H1 (cell line): ENCODE results near the gene USP1. TPM values are rescaled to one million over a fixed set of nuclear protein-coding genes. Genes with fewer than 3 reads are reported as not detected.

ENCODE experiments used
- CTCF ChIA-PET: fragments of 300-600 bp; sonication (Branson Sonifier 250); formaldehyde crosslinking; loops from one replicate; lab custom pipeline; 2021; ENCODE audit not compliant: partially characterized antibody; lab: Charles Lee
- POLR2A ChIA-PET: fragments of 300-600 bp; sonication (Branson Sonifier 250); formaldehyde crosslinking; loops from one replicate; lab custom pipeline; 2021; ENCODE audit warnings: inconsistent platforms; ENCODE audit not compliant: partially characterized antibody; lab: Charles Lee
- DNase-seq, 2 experiments: peaks; one replicate each; pipeline versions ENCODE4 v3.0.0 to v3.0.0-alpha.2; 2010 to 2022; ENCODE audit warnings: low spot score in 2 of 2, low read depth in 1 of 2, mixed read lengths in 1 of 2
- FAIRE-seq: peaks from 2 replicates; lab custom pipeline; 2011; peaks lifted over from hg19 to GRCh38; lab: Jason Lieb, UNC
- H2AFZ ChIP-seq: 2 replicates; pipeline ENCODE4 v1.8.1; 2012; ENCODE audit warnings: low read length, inconsistent platforms
- H2AK5ac ChIP-seq: 2 replicates; pipeline ENCODE4 v1.6.1; 2013; ENCODE audit warnings: low read depth, low read length
- H2BK120ac ChIP-seq: replicated peaks from 2 replicates; pipeline ENCODE3; 2013; ENCODE audit warnings: low read depth, low read length, inconsistent platforms
- H2BK12ac ChIP-seq: 2 replicates; pipeline ENCODE4 v1.6.1; 2013; ENCODE audit warnings: low read depth, low read length
- H2BK15ac ChIP-seq: 2 replicates; pipeline ENCODE4 v1.6.1; 2013; ENCODE audit warnings: low read length
- H2BK20ac ChIP-seq: 2 replicates; pipeline ENCODE4 v1.6.1; 2013; ENCODE audit warnings: low read length
- H2BK5ac ChIP-seq: 2 replicates; pipeline ENCODE4 v1.6.1; 2013; ENCODE audit warnings: low read depth, low read length
- H3K14ac ChIP-seq: 2 replicates; pipeline ENCODE4 v1.6.1; 2013; ENCODE audit warnings: inconsistent platforms; ENCODE audit not compliant: insufficient read length
- H3K18ac ChIP-seq: 2 replicates; pipeline ENCODE4 v1.6.1; 2013; ENCODE audit warnings: low read length; ENCODE audit errors: extremely low read depth
- H3K23ac ChIP-seq: 2 replicates; pipeline ENCODE4 v1.6.1; 2013; ENCODE audit warnings: inconsistent platforms; ENCODE audit not compliant: insufficient read length
- H3K23me2 ChIP-seq: 2 replicates; pipeline ENCODE4 v1.6.1; 2013; ENCODE audit warnings: low read depth, low read length
- H3K27ac ChIP-seq: 2 replicates; pipeline ENCODE4 v1.6.1; 2011; ENCODE audit warnings: low read depth, low read length, inconsistent platforms
- H3K27me3 ChIP-seq, 4 experiments: replicated peaks in 1 of 4; 1 replicate in 1 of 4; 2 replicates in 3 of 4; pipeline versions ENCODE4 v1.6.1 to v1.8.1; 2011 to 2013; ENCODE audit warnings: low read length in 3 of 4, mild to moderate bottlenecking in 3 of 4, inconsistent platforms in 2 of 4, mixed read lengths in 2 of 4, moderate library complexity in 1 of 4; ENCODE audit not compliant: control insufficient read depth in 3 of 4, insufficient read depth in 3 of 4; ENCODE audit errors: extremely low read depth in 1 of 4
- H3K36me3 ChIP-seq, 4 experiments: 2 replicates each; pipeline versions ENCODE4 v1.6.1 to v1.8.1; 2011 to 2013; ENCODE audit warnings: mild to moderate bottlenecking in 4 of 4, low read length in 3 of 4, moderate library complexity in 2 of 4, control low read depth in 1 of 4, inconsistent platforms in 1 of 4; ENCODE audit not compliant: insufficient read depth in 4 of 4, control insufficient read depth in 2 of 4
- H3K4ac ChIP-seq: replicated peaks from 2 replicates; pipeline ENCODE3; 2013; ENCODE audit warnings: low read length, low read depth, mixed read lengths, inconsistent platforms; ENCODE audit not compliant: insufficient read length
- H3K4me1 ChIP-seq, 4 experiments: replicated peaks in 1 of 4; 1 replicate in 1 of 4; 2 replicates in 3 of 4; pipeline versions ENCODE4 v1.6.1 to v1.8.1; 2011 to 2013; ENCODE audit warnings: low read length in 3 of 4, inconsistent platforms in 2 of 4, mixed read lengths in 1 of 4; ENCODE audit not compliant: insufficient read depth in 4 of 4, control insufficient read depth in 3 of 4
- H3K4me2 ChIP-seq, 2 experiments: 2 replicates each; pipeline versions ENCODE4 v1.6.1 to v1.8.1; 2011 to 2013; ENCODE audit warnings: low read depth in 2 of 2, low read length in 2 of 2, control low read depth in 1 of 2, inconsistent platforms in 1 of 2, mild to moderate bottlenecking in 1 of 2; ENCODE audit not compliant: insufficient read depth in 1 of 2
- H3K4me3 ChIP-seq, 4 experiments: fragments of 200-600, 300-600 bp in 1 of 4; sonication (generic), shearing (Covaris generic), sonication (Bioruptor Twin) in 1 of 4; 2 replicates each; pipeline versions ENCODE4 v1.5.1 to v1.8.1; 2011 to 2016; ENCODE audit warnings: low read length in 4 of 4, low read depth in 3 of 4, control low read depth in 2 of 4, inconsistent platforms in 2 of 4, mild to moderate bottlenecking in 2 of 4, mixed read lengths in 1 of 4, moderate library complexity in 1 of 4; ENCODE audit not compliant: insufficient read depth in 2 of 4; ENCODE audit errors: extremely low read depth in 1 of 4
- H3K56ac ChIP-seq: replicated peaks from 2 replicates; pipeline ENCODE3; 2013; ENCODE audit warnings: low read depth, mild to moderate bottlenecking, mixed read lengths, low read length, inconsistent platforms; ENCODE audit not compliant: insufficient read length
- H3K79me1 ChIP-seq: 2 replicates; pipeline ENCODE4 v1.6.1; 2013; ENCODE audit warnings: low read depth, low read length, control low read depth
- H3K79me2 ChIP-seq, 2 experiments: 2 replicates each; pipeline versions ENCODE4 v1.6.1 to v1.8.1; 2012 to 2013; ENCODE audit warnings: low read length in 2 of 2, mild to moderate bottlenecking in 2 of 2, inconsistent platforms in 1 of 2; ENCODE audit not compliant: insufficient read depth in 2 of 2, control insufficient read depth in 1 of 2
- H3K9ac ChIP-seq, 4 experiments: replicated peaks in 1 of 4; 1 replicate in 1 of 4; 2 replicates in 3 of 4; pipeline versions ENCODE4 v1.6.1 to v1.8.1; 2011 to 2013; ENCODE audit warnings: low read depth in 3 of 4, low read length in 3 of 4, control low read depth in 2 of 4, mild to moderate bottlenecking in 2 of 4, moderate library complexity in 2 of 4, inconsistent platforms in 1 of 4; ENCODE audit errors: extremely low read depth in 1 of 4
- H3K9me3 ChIP-seq, 2 experiments: 2 replicates each; pipeline versions ENCODE4 v1.6.1 to v1.8.1; 2012 to 2013; ENCODE audit warnings: mild to moderate bottlenecking in 2 of 2, moderate library complexity in 2 of 2, control low read depth in 1 of 2, inconsistent platforms in 1 of 2, low read depth in 1 of 2, low read length in 1 of 2, mixed read lengths in 1 of 2; ENCODE audit not compliant: insufficient read depth in 2 of 2
- H4K20me1 ChIP-seq, 2 experiments: replicated peaks in 1 of 2; 2 replicates each; pipeline versions ENCODE3 to v1.8.1; 2011 to 2013; ENCODE audit warnings: inconsistent platforms in 2 of 2, low read length in 2 of 2, mild to moderate bottlenecking in 1 of 2; ENCODE audit not compliant: insufficient read depth in 2 of 2, control insufficient read depth in 1 of 2
- H4K5ac ChIP-seq: 2 replicates; pipeline ENCODE4 v1.6.1; 2013; ENCODE audit warnings: low read length, low read depth, mixed read lengths, inconsistent platforms; ENCODE audit not compliant: insufficient read length
- H4K8ac ChIP-seq: 2 replicates; pipeline ENCODE4 v1.8.0; 2013; ENCODE audit warnings: mild to moderate bottlenecking, moderate library complexity, low read length, inconsistent platforms; ENCODE audit not compliant: insufficient read depth; ENCODE audit errors: extremely low read depth
- H4K91ac ChIP-seq: replicated peaks from 2 replicates; pipeline ENCODE3; 2013; ENCODE audit warnings: low read length, mixed read lengths, inconsistent platforms; ENCODE audit not compliant: insufficient read length
- MAFK ChIP-seq: IDR thresholded peaks from 2 replicates; pipeline ENCODE4 v1.6.1; 2012; ENCODE audit warnings: low read depth, mild to moderate bottlenecking, improper control_type of control experiment, low read length
- SP4 ChIP-seq: IDR thresholded peaks from 2 replicates; pipeline ENCODE4 v1.6.1; 2012; ENCODE audit warnings: low read length, inconsistent platforms
- WGBS, 2 experiments: shearing (Covaris generic) in 1 of 2; methylation state at CpG; one replicate each; pipeline versions ENCODE4 v1.1.6 to v1.1.7; 2013 to 2015; ENCODE audit warnings: low lambda C conversion rate in 2 of 2, mixed read lengths in 2 of 2, inconsistent platforms in 1 of 2, low coverage in 1 of 2, missing lambda C conversion rate in 1 of 2; ENCODE audit not compliant: insufficient replicate concordance in 2 of 2, insufficient coverage in 1 of 2, insufficient read length in 1 of 2; ENCODE audit errors: extremely low coverage in 1 of 2, missing lambda C conversion rate in 1 of 2; 5-methylcytosine and 5-hydroxymethylcytosine counted together
- polyA plus RNA-seq, 7 experiments: library from polyadenylated mRNA; depleted of rRNA in 3 of 7; stranded (reverse) in 5 of 7; unstranded in 2 of 7; fragments of >200 nt in 5 of 7; fragments of 200-250 nt in 2 of 7; gene quantifications; 1 replicate in 5 of 7; 2 replicates in 1 of 7; 4 replicates in 1 of 7; pipeline versions ENCODE4 v1.2.1 to v1.2.3, GENCODE V29; 2011 to 2013; ENCODE audit warnings: missing spikeins in 2 of 7, mixed read lengths in 2 of 7
- total RNA-seq: library from RNA; stranded (reverse); fragmentation: NEBNext Ultra II Directional; extraction: Animal tissue kit (Norgen Biotek cat#: 25700); gene quantifications from 2 replicates; pipeline ENCODE4 v1.2.1, GENCODE V29; 2021
- TF ChIP-seq, protein P1 (sequence below): IDR thresholded peaks from 2 replicates; pipeline ENCODE4 v1.6.1; 2011; ENCODE audit warnings: low read depth, mild to moderate bottlenecking, low read length; ENCODE audit not compliant: insufficient read depth

Gene USP1
- total and polyA plus RNA-seq, 2 of the 8 experiments (the other 6 are each of a cell fraction or from before 2014, with no cell fraction given), result 9.1 to 49.6 TPM

DNA sequence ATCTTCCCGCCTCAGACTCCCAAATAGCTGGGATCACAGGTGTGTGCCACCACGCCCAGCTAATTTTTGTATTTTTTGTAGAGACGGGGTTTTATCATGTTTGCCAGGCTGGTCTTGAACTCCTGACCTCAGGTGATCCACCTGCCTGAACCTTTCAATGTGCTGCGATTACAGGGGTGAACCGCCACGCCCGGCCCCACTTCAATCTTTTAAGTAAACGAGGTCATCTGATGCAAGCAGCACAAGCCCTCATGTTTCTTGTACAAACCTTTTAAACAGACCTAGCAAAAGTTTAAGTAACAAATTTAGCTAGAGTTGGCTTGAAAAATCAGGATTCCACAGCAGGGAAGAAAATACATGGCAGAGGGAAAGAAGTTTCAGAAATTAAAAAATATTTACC is 21.2 kb upstream of the USP1 start:
- H3K36me3 ChIP-seq, result no peaks in the 10 kb centered on the region
- H3K27ac ChIP-seq, result no peak overlapping the region
- CTCF ChIA-PET, result interaction anchor here (0.7 to 15.5 kb wide), 7 partner anchors 7 to 331 kb away, joined by 3 to 191 read pairs (median 4); no protein-coding TSS in a partner anchor
- no peaks in the 10 kb centered on the region for H3K23me2 ChIP-seq
- H2BK120ac ChIP-seq, result no peak overlapping the region
- H4K91ac ChIP-seq, result no peak overlapping the region
- H3K4me1 ChIP-seq, result peaks cover 0 to 3% (median 0%) of the 10 kb centered on the region in 4 experiments; a peak in 1 of 7 replicates
- no peak overlapping the region for H2AFZ ChIP-seq
- H4K8ac ChIP-seq, result no peak overlapping the region
- no peaks in the 10 kb centered on the region for H3K79me2 ChIP-seq
- no peak overlapping the region for H2BK5ac ChIP-seq
- H3K14ac ChIP-seq, result no peak overlapping the region
- DNase-seq (no peak), FAIRE-seq (no peak)
- no peak overlapping the region for H3K23ac ChIP-seq
- no peak overlapping the region for H3K56ac ChIP-seq
- H3K18ac ChIP-seq, result no peak overlapping the region
- H4K20me1 ChIP-seq, result no peaks in the 10 kb centered on the region
- no peak overlapping the region for H3K4me2 ChIP-seq
- no peak overlapping the region for H2BK15ac ChIP-seq
- H3K4ac ChIP-seq, result no peak overlapping the region
- H3K79me1 ChIP-seq, result no peaks in the 10 kb centered on the region
- H3K9me3 ChIP-seq, result no peaks in the 10 kb centered on the region
- POLR2A ChIA-PET, result interaction anchor here (0.6 to 1.1 kb wide), 2 partner anchors 23 to 211 kb away, joined by 3 to 4 read pairs; no protein-coding TSS in a partner anchor
- H2BK12ac ChIP-seq, result no peak overlapping the region
- H3K9ac ChIP-seq, result no peak overlapping the region
- no peak overlapping the region for H2BK20ac ChIP-seq
- H3K4me3 ChIP-seq, result no peak overlapping the region
- 91% methylated on average over 8 of the region's 8 CpGs; no CpG with 5 or more reads in 1 of the 2 experiments for WGBS, 2 experiments
- no peak overlapping the region for H2AK5ac ChIP-seq
- TF ChIP-seq SP4 (no peak), MAFK (no peak)
- TF ChIP-seq, protein P1, sequence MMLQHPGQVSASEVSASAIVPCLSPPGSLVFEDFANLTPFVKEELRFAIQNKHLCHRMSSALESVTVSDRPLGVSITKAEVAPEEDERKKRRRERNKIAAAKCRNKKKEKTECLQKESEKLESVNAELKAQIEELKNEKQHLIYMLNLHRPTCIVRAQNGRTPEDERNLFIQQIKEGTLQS, result no peak
- H3K27me3 ChIP-seq, result no peaks in the 10 kb centered on the region
- H4K5ac ChIP-seq, result no peak overlapping the region
